GM23338 (cell line): Measurements from ENCODE around the gene HDAC8.

Experiments
- EZH2 ChIP-seq: fragments of 200-600 bp; sonication (generic); IDR thresholded peaks from one replicate; pipeline ENCODE4 v1.8.0; 2017; ENCODE audit warnings: antibody characterized with exemption, mild to moderate bottlenecking, low read depth; ENCODE audit not compliant: unreplicated experiment
- JUNB ChIP-seq: IDR thresholded peaks from one replicate; pipeline ENCODE4 v1.6.1; 2016; ENCODE audit warnings: antibody characterized with exemption; ENCODE audit not compliant: unreplicated experiment
- POLR2AphosphoS5 ChIP-seq: IDR thresholded peaks from 2 replicates; pipeline ENCODE4 v1.6.1; 2016; ENCODE audit warnings: antibody characterized with exemption, low read depth
- TF ChIP-seq, protein P1 (sequence below), 2 experiments: fragments of 200-600 bp in 1 of 2; sonication (generic) in 1 of 2; conservative IDR thresholded peaks; 2 replicates each; pipeline versions ENCODE4 v1.5.1 to v1.6.1; 2016 to 2017; ENCODE audit warnings: antibody characterized with exemption in 2 of 2, low read depth in 2 of 2, mild to moderate bottlenecking in 2 of 2, moderate library complexity in 1 of 2

DNA sequence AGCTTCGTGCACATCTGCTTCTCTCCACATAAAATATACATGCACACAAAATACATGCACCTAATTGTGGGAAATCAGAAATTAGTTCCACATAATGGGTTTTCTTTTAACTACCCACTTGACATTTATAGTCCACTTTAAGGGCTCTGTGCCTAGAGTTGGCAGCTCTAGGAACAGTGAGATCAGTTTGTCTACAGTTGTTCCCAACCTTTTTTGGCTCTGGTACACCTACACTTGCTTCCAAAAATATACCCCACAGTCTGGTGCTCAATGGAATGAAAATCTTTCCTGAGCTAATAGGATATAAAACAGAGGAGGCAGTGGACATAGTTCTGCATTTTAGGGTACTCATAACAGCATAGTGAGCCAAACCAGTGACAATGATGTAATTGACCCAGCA lies 36.1 kb downstream of the HDAC8 start:
- TF ChIP-seq, protein P1, sequence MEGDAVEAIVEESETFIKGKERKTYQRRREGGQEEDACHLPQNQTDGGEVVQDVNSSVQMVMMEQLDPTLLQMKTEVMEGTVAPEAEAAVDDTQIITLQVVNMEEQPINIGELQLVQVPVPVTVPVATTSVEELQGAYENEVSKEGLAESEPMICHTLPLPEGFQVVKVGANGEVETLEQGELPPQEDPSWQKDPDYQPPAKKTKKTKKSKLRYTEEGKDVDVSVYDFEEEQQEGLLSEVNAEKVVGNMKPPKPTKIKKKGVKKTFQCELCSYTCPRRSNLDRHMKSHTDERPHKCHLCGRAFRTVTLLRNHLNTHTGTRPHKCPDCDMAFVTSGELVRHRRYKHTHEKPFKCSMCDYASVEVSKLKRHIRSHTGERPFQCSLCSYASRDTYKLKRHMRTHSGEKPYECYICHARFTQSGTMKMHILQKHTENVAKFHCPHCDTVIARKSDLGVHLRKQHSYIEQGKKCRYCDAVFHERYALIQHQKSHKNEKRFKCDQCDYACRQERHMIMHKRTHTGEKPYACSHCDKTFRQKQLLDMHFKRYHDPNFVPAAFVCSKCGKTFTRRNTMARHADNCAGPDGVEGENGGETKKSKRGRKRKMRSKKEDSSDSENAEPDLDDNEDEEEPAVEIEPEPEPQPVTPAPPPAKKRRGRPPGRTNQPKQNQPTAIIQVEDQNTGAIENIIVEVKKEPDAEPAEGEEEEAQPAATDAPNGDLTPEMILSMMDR (conservative IDR thresholded peaks at IDR 0.05; ENCODE audit: low read depth in 2 of 2), result no peak
- TF ChIP-seq POLR2AphosphoS5 (no peak), JUNB (no peak), EZH2 (no peak)
